Amygdala (tissue), 56 donors: Measurements from ENCODE around the gene RAMACL.
A peak's percentile ranks its signal among the peaks of the same experiment; 100 is the strongest.
"Not testable (repeated sequence)": the region's sequence is repeated elsewhere in the genome, so short reads cannot be mapped to it uniquely, and the experiment has no call there.

Experiments used
- DNase-seq, 56 donors: peaks; one replicate each; lab custom pipeline; 2025; lab: John Stamatoyannopoulos, UW

The RAMACL gene

DNA sequence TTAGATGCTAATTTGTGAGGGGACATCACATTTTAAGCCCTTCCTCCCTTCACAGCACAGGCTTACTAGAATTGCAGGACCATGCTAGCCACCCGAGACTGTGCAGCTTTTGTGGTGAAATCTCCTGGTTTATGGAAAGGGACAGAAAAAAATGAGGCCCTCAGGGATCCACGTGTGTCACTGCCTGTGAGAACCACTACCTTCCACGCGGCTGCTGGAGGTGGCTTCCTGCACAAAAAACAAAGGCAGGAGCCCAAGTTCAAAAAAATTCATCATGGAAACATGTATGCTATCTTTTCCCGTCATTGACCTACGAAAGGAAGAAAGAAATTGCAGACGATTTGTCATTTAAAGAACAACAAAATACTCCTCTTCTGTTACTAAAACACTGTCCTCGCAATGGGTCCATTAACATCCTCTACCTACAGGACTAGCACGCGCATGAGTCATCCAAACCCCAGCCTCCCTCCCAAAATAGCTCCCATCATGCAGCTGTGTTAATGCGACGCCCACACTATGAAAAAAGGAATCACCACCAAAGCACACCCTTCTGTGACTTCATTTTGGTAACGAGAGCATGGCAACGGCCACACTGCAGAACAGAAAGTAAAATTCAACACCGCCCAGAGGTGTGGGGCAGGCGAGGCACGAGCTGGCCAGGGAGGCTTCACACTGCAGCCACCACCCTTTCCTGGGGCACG, 45.7 kb downstream of the RAMACL start:
- DNase-seq = peak in 9 of 56 donors; percentile 18 to 69 (median 36)

DNA sequence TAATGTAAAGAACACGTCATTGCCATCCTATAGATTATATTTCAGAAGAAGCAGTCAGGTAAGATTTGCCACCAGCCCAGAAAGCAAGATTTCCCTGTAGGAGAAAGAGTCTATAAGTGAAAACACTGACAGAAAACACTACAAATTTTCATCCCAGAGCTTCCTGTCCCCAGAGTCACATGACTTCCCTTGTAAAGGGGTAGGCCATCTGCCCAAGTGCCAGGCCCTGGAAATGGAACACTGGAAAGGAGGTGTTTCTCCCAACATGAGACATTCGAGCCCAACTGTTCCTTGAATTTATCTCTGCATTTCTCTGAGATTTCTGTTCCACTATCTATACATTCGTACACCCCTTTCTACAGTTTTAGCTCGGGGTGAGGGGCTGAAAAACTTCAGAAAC, 46.9 kb downstream of the RAMACL start:
- no peak for DNase-seq

DNA sequence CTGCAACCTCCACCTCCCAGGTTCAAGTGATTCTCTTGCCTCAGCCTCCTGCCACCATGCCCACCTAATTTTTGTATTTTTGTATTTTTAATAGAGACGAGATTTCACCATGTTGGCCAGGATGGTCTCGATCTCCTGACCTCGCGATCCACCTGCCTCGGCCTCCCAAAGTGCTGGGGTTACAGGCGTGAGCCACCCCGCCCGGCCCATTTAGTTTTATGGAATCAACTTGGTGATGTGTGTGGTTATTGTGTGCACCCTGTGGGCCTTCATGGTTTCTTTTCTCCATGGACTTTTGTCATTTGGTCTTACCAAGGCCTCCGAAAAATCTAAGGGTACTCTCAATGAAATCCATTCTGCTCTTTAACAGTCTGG, 47.5 kb downstream of the RAMACL start:
- DNase-seq = not testable (repeated sequence)

DNA sequence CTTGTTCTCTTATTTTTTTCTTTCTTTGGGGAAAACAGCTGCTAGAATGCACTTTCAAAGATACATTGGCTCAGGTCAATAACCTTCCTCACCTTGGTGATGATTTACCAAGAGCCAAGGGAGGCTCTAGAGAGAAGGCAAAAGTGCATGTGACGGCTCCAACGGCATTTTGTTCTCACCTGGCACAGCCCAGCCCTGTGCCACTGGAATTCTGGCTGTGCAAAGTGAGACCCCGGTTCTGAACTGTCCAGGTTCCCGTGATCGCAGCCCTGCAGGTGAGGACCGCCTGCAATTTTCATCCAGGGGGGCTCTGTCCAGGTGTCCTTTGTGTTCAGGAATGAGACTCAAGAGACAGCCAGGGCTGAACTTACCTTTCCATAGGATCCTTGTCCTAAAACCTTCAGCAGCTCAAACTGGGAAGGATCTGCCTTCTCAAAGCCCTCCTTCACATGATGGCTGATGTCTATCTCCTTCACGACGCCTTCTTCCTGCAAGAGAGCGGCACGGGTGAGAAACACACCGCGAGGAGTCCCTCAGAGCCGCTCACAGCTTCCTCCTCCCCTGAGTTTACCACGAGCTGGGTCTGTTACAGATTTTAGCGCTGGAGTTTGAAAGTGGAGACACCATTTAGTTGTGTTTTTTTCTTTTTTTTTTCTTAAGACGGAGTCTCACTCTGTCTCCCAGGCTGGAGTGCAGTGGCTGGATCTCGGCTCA, 48.0 kb downstream of the RAMACL start:
- DNase-seq = no peak

DNA sequence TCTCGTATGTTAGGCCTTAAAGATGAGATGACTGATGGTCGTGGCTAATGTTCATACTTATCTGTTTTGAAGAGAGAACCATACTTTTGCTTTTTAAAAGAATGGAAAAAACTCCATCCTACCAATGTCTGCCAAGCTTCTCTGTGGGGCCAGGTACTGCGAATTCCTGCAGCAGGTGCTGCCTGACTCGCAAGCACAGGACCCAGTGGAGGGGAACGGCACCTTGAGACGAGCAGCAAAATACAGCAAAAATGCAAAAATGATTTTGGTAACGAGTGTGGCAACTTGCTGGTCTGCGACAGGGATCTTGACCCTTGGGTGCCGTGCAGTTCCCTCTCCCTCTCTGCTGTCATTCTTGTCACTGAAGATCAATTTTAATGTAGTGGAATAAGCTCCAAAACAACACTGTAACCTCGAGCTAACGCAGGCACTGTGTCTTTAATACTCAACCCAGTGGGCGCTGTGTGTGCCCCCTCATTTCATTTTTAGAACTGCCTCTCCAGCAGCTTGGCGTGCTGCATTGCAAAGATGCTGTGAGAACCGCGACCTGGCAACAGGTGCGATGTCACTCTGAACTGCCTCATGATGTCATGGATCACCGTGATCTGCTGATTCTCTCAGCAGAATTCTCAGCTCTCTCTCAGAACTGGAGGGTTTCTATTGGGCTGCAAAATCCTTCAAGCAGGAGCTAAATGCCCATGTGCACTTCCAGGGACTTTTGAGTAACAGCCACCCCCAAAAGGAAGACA, 51.6 kb downstream of the RAMACL start:
- DNase-seq = no peak

DNA sequence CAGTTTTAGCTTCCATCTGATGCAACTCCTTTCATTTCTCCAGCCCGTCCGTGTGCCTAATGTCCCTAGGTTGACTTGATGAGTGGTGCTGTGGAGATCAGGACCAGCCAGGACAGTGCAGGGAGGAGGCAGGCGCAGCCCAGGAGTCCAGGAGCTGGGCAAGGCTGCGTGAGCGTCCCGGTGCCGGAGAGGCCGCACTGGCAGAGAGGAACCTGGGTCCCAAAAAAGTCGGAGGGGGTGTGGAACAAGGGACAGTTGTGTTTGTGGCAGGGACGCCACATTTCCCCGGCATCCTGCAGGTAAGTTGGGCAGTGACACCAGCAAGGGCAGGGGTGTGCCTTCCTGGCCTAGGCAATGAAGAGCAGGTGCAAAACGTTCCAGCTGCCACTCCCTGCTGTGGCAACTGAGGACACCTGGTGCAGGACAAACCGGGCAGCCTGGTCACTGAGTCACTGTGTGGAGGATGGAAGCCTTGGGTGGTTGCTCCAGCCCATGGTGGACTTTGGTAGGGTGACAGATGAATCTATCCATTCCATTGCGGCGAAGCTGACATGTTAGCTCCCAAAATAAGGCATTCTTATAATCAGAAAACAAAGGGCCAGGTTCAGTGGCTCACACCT, 53.2 kb downstream of the RAMACL start:
- no peak for DNase-seq
